OCI-LY7 (cell line): ENCODE measurements around the gene PAQR4.

Experiments used
- EZH2phosphoT487 ChIP-seq: fragments of 200-600 bp; sonication (generic); IDR thresholded peaks from 2 replicates; pipeline ENCODE4 v1.6.1; 2018; ENCODE audit warnings: low read depth, borderline replicate concordance, mild to moderate bottlenecking, mixed run types, antibody characterized with exemption, low read length, moderate library complexity, mixed read lengths
- TF ChIP-seq, protein P1 (sequence below): fragments of 200-600 bp; sonication (generic); conservative IDR thresholded peaks from 2 replicates; pipeline ENCODE4 v1.5.1; 2014; ENCODE audit warnings: mild to moderate bottlenecking, antibody characterized with exemption, low read length, moderate library complexity, mixed read lengths

DNA sequence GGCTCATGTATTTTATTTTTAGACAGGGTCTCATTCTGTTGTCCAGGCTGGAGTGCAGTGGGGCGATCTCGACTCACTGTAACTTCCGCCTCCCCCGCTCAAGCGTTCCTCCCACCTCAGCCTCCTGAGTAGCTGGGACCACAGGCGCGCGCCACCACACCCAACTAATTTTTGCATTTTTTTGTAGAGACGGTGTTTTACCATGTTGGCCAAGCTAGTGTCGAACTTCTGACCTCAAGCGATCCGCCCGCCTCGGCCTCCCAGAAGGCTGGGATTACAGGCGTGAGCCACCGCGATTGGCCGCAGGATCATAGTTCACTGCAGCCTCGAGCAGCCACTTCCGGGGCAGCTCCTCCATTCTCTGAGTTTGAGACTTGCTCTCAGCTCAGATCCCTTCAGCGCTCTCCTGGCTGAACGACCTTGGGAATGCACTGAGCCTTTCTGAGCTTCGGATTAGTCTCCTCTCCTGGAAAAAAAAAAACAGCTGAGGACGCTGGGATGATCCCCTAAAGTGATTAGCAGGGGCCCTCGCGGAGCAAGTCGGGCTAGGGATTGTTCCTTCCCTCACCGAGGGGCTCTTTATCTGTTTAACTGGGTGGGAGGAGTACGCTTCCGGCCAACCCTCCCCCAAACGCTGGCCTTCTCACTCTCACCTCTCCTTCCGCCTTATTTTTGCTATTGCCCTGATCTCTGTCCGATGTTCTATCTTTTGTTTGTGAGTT is 12.2 kb downstream of the PAQR4 start:
- TF ChIP-seq, protein P1, sequence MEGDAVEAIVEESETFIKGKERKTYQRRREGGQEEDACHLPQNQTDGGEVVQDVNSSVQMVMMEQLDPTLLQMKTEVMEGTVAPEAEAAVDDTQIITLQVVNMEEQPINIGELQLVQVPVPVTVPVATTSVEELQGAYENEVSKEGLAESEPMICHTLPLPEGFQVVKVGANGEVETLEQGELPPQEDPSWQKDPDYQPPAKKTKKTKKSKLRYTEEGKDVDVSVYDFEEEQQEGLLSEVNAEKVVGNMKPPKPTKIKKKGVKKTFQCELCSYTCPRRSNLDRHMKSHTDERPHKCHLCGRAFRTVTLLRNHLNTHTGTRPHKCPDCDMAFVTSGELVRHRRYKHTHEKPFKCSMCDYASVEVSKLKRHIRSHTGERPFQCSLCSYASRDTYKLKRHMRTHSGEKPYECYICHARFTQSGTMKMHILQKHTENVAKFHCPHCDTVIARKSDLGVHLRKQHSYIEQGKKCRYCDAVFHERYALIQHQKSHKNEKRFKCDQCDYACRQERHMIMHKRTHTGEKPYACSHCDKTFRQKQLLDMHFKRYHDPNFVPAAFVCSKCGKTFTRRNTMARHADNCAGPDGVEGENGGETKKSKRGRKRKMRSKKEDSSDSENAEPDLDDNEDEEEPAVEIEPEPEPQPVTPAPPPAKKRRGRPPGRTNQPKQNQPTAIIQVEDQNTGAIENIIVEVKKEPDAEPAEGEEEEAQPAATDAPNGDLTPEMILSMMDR, result no peak
- TF ChIP-seq EZH2phosphoT487, result no peak
